ENCODE data around the gene AFM. TPM values are rescaled to one million over a fixed set of nuclear protein-coding genes. Genes with fewer than 3 reads are reported as not detected.

AFM gene
- total RNA-seq, 4 donors from 2014 or later: not detected

DNA sequence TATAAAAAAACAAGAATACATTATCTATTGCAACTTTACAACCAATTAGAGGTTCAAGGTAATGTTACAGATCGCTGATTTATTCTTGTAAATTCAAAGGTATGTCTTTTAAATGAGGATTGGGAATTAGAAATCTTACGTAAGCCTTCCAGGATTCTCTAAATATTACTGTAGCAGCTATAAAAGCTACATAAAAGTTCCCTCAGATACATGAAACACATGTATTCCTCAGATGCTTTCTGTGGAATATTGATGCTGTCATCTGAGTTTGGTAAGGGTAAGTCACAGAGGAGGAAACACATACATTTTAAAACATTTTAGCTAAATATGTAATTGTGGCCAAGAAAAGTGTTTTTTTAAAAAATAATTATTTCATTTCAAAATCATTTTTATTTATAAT, 42.1 kb upstream of the AFM start:
- no peak for TF ChIP-seq POLR2A (IDR thresholded peaks at IDR 0.05)
- TF ChIP-seq, protein P1, sequence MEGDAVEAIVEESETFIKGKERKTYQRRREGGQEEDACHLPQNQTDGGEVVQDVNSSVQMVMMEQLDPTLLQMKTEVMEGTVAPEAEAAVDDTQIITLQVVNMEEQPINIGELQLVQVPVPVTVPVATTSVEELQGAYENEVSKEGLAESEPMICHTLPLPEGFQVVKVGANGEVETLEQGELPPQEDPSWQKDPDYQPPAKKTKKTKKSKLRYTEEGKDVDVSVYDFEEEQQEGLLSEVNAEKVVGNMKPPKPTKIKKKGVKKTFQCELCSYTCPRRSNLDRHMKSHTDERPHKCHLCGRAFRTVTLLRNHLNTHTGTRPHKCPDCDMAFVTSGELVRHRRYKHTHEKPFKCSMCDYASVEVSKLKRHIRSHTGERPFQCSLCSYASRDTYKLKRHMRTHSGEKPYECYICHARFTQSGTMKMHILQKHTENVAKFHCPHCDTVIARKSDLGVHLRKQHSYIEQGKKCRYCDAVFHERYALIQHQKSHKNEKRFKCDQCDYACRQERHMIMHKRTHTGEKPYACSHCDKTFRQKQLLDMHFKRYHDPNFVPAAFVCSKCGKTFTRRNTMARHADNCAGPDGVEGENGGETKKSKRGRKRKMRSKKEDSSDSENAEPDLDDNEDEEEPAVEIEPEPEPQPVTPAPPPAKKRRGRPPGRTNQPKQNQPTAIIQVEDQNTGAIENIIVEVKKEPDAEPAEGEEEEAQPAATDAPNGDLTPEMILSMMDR (IDR thresholded peaks at IDR 0.05): no peak
- 81 to 85% methylated on average over 2 of the region's 2 CpGs for WGBS, 2 donors
- intact Hi-C loops (cut with DNase I; ENCODE audit: low total_unique reads): no loop called here
- H3K4me3 ChIP-seq (ENCODE audit: low read depth, poor library complexity, severe bottlenecking): no peak overlapping the region
- DNase-seq (ENCODE audit: low spot score in 2 of 2): no peak

DNA sequence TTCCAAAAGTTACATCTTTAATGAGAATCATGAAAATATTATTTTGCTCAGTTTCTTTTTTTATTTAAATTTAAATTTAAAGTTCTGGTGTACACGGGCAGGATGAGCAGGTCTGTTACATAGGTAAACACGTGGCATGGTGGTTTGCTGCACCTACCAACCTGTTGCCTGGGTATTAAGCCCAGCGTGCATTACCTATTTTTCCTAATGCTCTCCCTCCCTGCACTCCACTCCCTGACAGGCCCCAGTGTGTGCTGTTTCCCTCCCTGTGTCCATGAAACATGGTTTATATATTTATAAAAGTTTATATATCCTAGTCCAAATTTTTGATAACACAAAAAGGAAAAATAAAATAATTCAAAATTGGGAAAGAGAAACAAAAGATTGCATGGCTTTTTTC, 41.6 kb upstream of the AFM start:
- 80 to 82% methylated on average over 3 of the region's 3 CpGs for WGBS, 2 donors
- H3K4me3 ChIP-seq (ENCODE audit: low read depth, poor library complexity, severe bottlenecking): no peak overlapping the region
- no peak for DNase-seq (ENCODE audit: low spot score in 2 of 2)
- intact Hi-C loops (cut with DNase I; ENCODE audit: low total_unique reads): no loop called here
- TF ChIP-seq, protein P1 (IDR thresholded peaks at IDR 0.05): no peak
- no peak for TF ChIP-seq POLR2A (IDR thresholded peaks at IDR 0.05)

DNA sequence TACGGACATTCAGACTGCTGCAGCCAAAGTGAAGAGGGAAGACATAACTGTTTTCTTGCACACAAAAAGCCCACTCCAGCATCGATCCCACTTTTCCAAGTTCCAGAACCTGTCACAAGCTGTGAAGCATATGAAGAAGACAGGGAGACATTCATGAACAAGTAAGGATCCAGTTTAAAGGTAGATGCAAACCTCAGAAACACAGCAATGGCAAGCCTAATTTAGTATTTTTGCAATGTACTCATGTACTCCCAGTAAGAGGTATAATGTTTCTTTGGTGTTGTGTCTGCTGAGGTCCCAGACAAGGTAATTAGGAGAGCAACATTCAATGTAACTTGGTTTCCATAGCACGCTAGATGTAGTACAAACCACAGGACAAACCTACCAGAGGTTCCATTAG, 40.9 kb upstream of the AFM start:
- no peak for DNase-seq (ENCODE audit: low spot score in 2 of 2)
- H3K4me3 ChIP-seq (ENCODE audit: low read depth, poor library complexity, severe bottlenecking): no peak overlapping the region
- no peak for TF ChIP-seq POLR2A (IDR thresholded peaks at IDR 0.05)
- TF ChIP-seq, protein P1 (IDR thresholded peaks at IDR 0.05): no peak
- WGBS, 2 donors: 93 to 94% methylated on average over 3 of the region's 3 CpGs
- intact Hi-C loops (cut with DNase I; ENCODE audit: low total_unique reads): no loop called here

DNA sequence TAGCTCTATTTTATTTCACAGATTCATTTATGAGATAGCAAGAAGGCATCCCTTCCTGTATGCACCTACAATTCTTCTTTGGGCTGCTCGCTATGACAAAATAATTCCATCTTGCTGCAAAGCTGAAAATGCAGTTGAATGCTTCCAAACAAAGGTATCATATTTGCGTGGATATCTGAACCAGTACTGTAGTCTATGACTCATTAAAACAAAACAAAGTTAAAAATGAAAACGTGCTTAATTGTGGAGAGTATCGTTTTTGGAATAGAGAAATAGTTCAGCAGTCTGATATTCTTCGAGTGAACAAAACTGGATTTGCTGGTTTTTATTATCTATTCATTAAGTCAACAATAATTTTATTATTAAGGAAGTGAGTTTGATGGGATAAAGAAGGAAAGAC, 39.3 kb upstream of the AFM start:
- 48 to 51% methylated on average over 5 of the region's 5 CpGs for WGBS, 2 donors
- no peak for DNase-seq (ENCODE audit: low spot score in 2 of 2)
- H3K4me3 ChIP-seq (ENCODE audit: low read depth, poor library complexity, severe bottlenecking): no peak overlapping the region
- intact Hi-C loops (cut with DNase I; ENCODE audit: low total_unique reads): no loop called here
- TF ChIP-seq POLR2A (IDR thresholded peaks at IDR 0.05): no peak
- TF ChIP-seq, protein P1 (IDR thresholded peaks at IDR 0.05): no peak

DNA sequence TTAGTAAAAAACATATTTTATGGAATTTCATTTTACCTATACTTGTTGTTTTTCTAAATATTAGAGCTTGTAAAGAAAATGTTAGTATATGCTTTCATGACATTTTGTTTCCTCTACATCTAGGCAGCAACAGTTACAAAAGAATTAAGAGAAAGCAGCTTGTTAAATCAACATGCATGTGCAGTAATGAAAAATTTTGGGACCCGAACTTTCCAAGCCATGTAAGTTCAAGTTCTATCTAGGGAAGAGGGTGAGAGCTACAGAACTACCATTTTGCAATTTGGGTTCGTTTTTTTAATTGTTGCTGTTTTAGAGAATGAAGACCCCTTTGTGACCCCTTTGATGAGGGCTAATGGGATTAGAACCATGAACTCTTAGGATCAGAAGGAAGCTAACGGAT, 38.3 kb upstream of the AFM start:
- WGBS, 2 donors: 69 to 73% methylated on average over 3 of the region's 3 CpGs

More for the DNA sequence above, 38.3 kb upstream of the AFM start:
- no peak for DNase-seq (ENCODE audit: low spot score in 2 of 2)
- H3K4me3 ChIP-seq (ENCODE audit: low read depth, poor library complexity, severe bottlenecking): no peak overlapping the region
- intact Hi-C loops (cut with DNase I; ENCODE audit: low total_unique reads): no loop called here
- no peak for TF ChIP-seq POLR2A (IDR thresholded peaks at IDR 0.05)
- TF ChIP-seq, protein P1 (IDR thresholded peaks at IDR 0.05): no peak
